Karpas-422 (cell line): ENCODE data around the gene VASN. TPM values are rescaled to one million over a fixed set of nuclear protein-coding genes. Genes with fewer than 3 reads are reported as not detected.

Experiments
- DNase-seq: peaks from one replicate; pipeline ENCODE4 v3.0.0-alpha.2; 2015
- H2AFZ ChIP-seq: fragments of 200-600 bp; sonication (generic); 2 replicates; pipeline ENCODE4 v1.6.1; 2014; ENCODE audit warnings: antibody characterized with exemption, low read length, mixed read lengths
- H3K27ac ChIP-seq: fragments of 200-600 bp; sonication (generic); 2 replicates; pipeline ENCODE4 v1.5.1; 2014; ENCODE audit warnings: mild to moderate bottlenecking, low read length, moderate library complexity
- H3K27me3 ChIP-seq: fragments of 200-600 bp; sonication (generic); 2 replicates; pipeline ENCODE4 v1.6.1; 2014; ENCODE audit warnings: low read length, mixed read lengths
- H3K36me3 ChIP-seq: fragments of 200-600 bp; sonication (generic); 2 replicates; pipeline ENCODE4 v1.6.1; 2014; ENCODE audit warnings: low read length, mixed read lengths; ENCODE audit not compliant: insufficient read depth
- H3K4me1 ChIP-seq: fragments of 200-600 bp; sonication (generic); 2 replicates; pipeline ENCODE4 v1.6.1; 2014; ENCODE audit warnings: mild to moderate bottlenecking, low read length, mixed read lengths
- H3K4me2 ChIP-seq: fragments of 200-600 bp; sonication (generic); 2 replicates; pipeline ENCODE4 v1.6.1; 2014; ENCODE audit warnings: low read length, low read depth, mild to moderate bottlenecking; ENCODE audit not compliant: poor library complexity, severe bottlenecking
- H3K4me3 ChIP-seq: fragments of 200-600 bp; sonication (generic); 2 replicates; pipeline ENCODE4 v1.5.1; 2014; ENCODE audit warnings: mild to moderate bottlenecking, antibody characterized with exemption, low read length, mixed read lengths
- H3K79me2 ChIP-seq: fragments of 200-600 bp; sonication (generic); 2 replicates; pipeline ENCODE4 v1.6.1; 2014; ENCODE audit warnings: mild to moderate bottlenecking, low read length, mixed read lengths
- H3K9ac ChIP-seq: fragments of 200-600 bp; sonication (generic); 2 replicates; pipeline ENCODE4 v1.6.0; 2014; ENCODE audit warnings: low read length
- H3K9me2 ChIP-seq: fragments of 200-600 bp; sonication (generic), shearing (Covaris generic); replicated peaks from 2 replicates; pipeline ENCODE4 v1.6.0; 2014; ENCODE audit warnings: mild to moderate bottlenecking, low read length, moderate library complexity; ENCODE audit not compliant: insufficient read depth
- H3K9me3 ChIP-seq: fragments of 300-700, 200-600 bp; sonication (generic); 2 replicates; pipeline ENCODE4 v1.6.1; 2014; ENCODE audit warnings: low read length, mixed read lengths
- H4K20me1 ChIP-seq: fragments of 200-600 bp; sonication (generic); 2 replicates; pipeline ENCODE4 v1.6.1; 2014; ENCODE audit warnings: mild to moderate bottlenecking, antibody characterized with exemption, low read length, low read depth; ENCODE audit not compliant: insufficient read depth
- total RNA-seq: library from RNA; depleted of rRNA; stranded (reverse); fragments of >200 nt; shearing (Covaris generic); gene quantifications from 2 replicates; pipeline ENCODE4 v1.2.3, GENCODE V29; 2014; ENCODE audit warnings: low replicate concordance

The VASN gene
- total RNA-seq, 1 experiment from 2014 or later = 4.1 TPM

- Histone ChIP-seq H4K20me1 (peaks cover 6% of the 10 kb centered on the region; the same call in 1 of the 2 replicates), H3K4me3 (no peak overlapping the region)
- no peak for DNase-seq
Measured at GRCh38 chr16:4354512-4355409, 16.9 kb upstream of the VASN start.

GRCh38 chr16:4356820-4357219 is 14.8 kb upstream of the VASN start:
- H3K9me3 ChIP-seq = no peaks in the 10 kb centered on the region
- no peak overlapping the region for H3K9ac ChIP-seq
- peaks cover 34% of the 10 kb centered on the region for H3K4me1 ChIP-seq
- peaks cover 9% of the 10 kb centered on the region; the same call in 1 of the 2 replicates for H4K20me1 ChIP-seq
- H3K9me2 ChIP-seq = no peaks in the 10 kb centered on the region
- no peak overlapping the region for H3K4me2 ChIP-seq
- H3K27ac ChIP-seq = no peak overlapping the region
- no peak overlapping the region for H2AFZ ChIP-seq
- no peak overlapping the region for H3K4me3 ChIP-seq
- no peaks in the 10 kb centered on the region for H3K27me3 ChIP-seq
- H3K79me2 ChIP-seq = no peaks in the 10 kb centered on the region
- H3K36me3 ChIP-seq = peaks cover 21% of the 10 kb centered on the region
- DNase-seq = no peak

More at GRCh38 chr16:4354512-4355409, 16.9 kb upstream of the VASN start:
- no peak overlapping the region for H3K9ac ChIP-seq
- H3K9me2 ChIP-seq = no peaks in the 10 kb centered on the region
- H3K79me2 ChIP-seq = peaks cover 13% of the 10 kb centered on the region
- H3K4me1 ChIP-seq = peaks cover 22% of the 10 kb centered on the region
- no peak overlapping the region for H3K27ac ChIP-seq
- H3K36me3 ChIP-seq = peaks cover 9% of the 10 kb centered on the region
- H3K4me2 ChIP-seq = no peak overlapping the region
- no peaks in the 10 kb centered on the region for H3K27me3 ChIP-seq
- no peak overlapping the region for H2AFZ ChIP-seq
- no peaks in the 10 kb centered on the region for H3K9me3 ChIP-seq

DNA sequence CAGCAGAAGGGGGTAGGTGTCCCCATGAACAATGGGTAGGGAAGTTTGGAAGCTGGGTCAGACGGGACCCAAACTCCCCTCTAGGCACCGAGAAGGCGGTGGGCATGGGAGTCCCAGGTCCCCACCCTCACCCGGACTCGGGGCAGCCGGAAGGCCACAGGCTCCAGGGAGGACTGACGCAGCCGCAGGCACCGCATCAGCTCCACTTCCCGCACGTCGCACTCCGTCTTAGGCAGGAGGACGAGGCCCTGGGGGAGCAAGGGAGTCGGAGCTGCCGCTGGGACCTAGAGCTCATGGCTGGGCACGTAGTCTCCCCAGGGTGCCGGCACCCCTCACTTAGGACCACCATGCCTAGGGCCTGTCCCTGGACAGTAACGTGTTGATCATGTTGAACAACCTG is 13.4 kb upstream of the VASN start:
- Histone ChIP-seq H3K4me3 (no peak overlapping the region), H3K9me2 (no peaks in the 10 kb centered on the region), H3K36me3 (peaks cover 21% of the 10 kb centered on the region)

GRCh38 chr16:4358831-4359561 is 12.7 kb upstream of the VASN start:
- H3K36me3 ChIP-seq = peaks cover 21% of the 10 kb centered on the region
- no peaks in the 10 kb centered on the region for H3K9me3 ChIP-seq
- peak; percentile 89 for DNase-seq
- H4K20me1 ChIP-seq = peaks cover 9% of the 10 kb centered on the region; the same call in 1 of the 2 replicates
- no peaks in the 10 kb centered on the region for H3K79me2 ChIP-seq
- no peak overlapping the region for H3K4me2 ChIP-seq
- no peaks in the 10 kb centered on the region for H3K27me3 ChIP-seq
- H3K4me1 ChIP-seq = peaks cover 49% of the 10 kb centered on the region
- H3K27ac ChIP-seq = no peak overlapping the region
- no peak overlapping the region for H3K4me3 ChIP-seq
- no peak overlapping the region for H3K9ac ChIP-seq
- H3K9me2 ChIP-seq = no peaks in the 10 kb centered on the region
- H2AFZ ChIP-seq = no peak overlapping the region

More for the DNA sequence above, 13.4 kb upstream of the VASN start:
- H3K4me1 ChIP-seq = peaks cover 41% of the 10 kb centered on the region
- no peak for DNase-seq
- H3K79me2 ChIP-seq = no peaks in the 10 kb centered on the region
- no peaks in the 10 kb centered on the region for H3K27me3 ChIP-seq
- no peak overlapping the region for H3K9ac ChIP-seq
- H4K20me1 ChIP-seq = peaks cover 9% of the 10 kb centered on the region; the same call in 1 of the 2 replicates
- H3K27ac ChIP-seq = no peak overlapping the region
- H3K4me2 ChIP-seq = no peak overlapping the region
- H3K9me3 ChIP-seq = no peaks in the 10 kb centered on the region
- H2AFZ ChIP-seq = no peak overlapping the region

GRCh38 chr16:4359914-4360313 is 11.7 kb upstream of the VASN start:
- Histone ChIP-seq H3K27ac (peak overlapping the region; percentile 14), H2AFZ (no peak overlapping the region), H3K79me2 (no peaks in the 10 kb centered on the region), H3K4me2 (no peak overlapping the region), H3K9ac (0 out of 2 replicates have a peak overlapping the region, but pooled peaks have one; percentile 3), H3K4me1 (peaks cover 57% of the 10 kb centered on the region), H3K27me3 (no peaks in the 10 kb centered on the region), H3K9me2 (no peaks in the 10 kb centered on the region), H4K20me1 (peaks cover 9% of the 10 kb centered on the region; the same call in 1 of the 2 replicates), H3K9me3 (no peaks in the 10 kb centered on the region), H3K36me3 (peaks cover 21% of the 10 kb centered on the region), H3K4me3 (no peak overlapping the region)
- DNase-seq = no peak

GRCh38 chr16:4360538-4361021 is 11.1 kb upstream of the VASN start:
- H3K9ac ChIP-seq = no peak overlapping the region
- H4K20me1 ChIP-seq = peaks cover 9% of the 10 kb centered on the region; the same call in 1 of the 2 replicates
- H3K36me3 ChIP-seq = peaks cover 21% of the 10 kb centered on the region
- H3K79me2 ChIP-seq = no peaks in the 10 kb centered on the region
- no peak overlapping the region for H2AFZ ChIP-seq
- peak overlapping the region; percentile 96 for H3K27ac ChIP-seq
- peaks cover 63% of the 10 kb centered on the region for H3K4me1 ChIP-seq
- no peaks in the 10 kb centered on the region for H3K27me3 ChIP-seq
- no peaks in the 10 kb centered on the region for H3K9me3 ChIP-seq
- H3K9me2 ChIP-seq = no peaks in the 10 kb centered on the region
- peak; percentile 77 for DNase-seq
- no peak overlapping the region for H3K4me2 ChIP-seq
- no peak overlapping the region for H3K4me3 ChIP-seq

GRCh38 chr16:4361033-4361943 is 10.4 kb upstream of the VASN start:
- peak overlapping the region; percentile 81 for H3K9ac ChIP-seq

More at GRCh38 chr16:4361033-4361943, 10.4 kb upstream of the VASN start:
- Histone ChIP-seq H3K4me2 (peak overlapping the region; percentile 84), H3K36me3 (peaks cover 21% of the 10 kb centered on the region), H3K9me3 (no peaks in the 10 kb centered on the region), H3K9me2 (no peaks in the 10 kb centered on the region), H3K4me1 (peaks cover 71% of the 10 kb centered on the region), H2AFZ (no peak overlapping the region), H3K27me3 (no peaks in the 10 kb centered on the region), H4K20me1 (peaks cover 9% of the 10 kb centered on the region; the same call in 1 of the 2 replicates), H3K79me2 (no peaks in the 10 kb centered on the region), H3K4me3 (peak overlapping the region; percentile 66; the same call in 1 of the 2 replicates), H3K27ac (peak overlapping the region; percentile 96)
- DNase-seq = no peak
